Medulla oblongata (tissue), 1 donor: ENCODE measurements around the gene EEF2KMT.
"Not testable (repeated sequence)": the region's sequence is repeated elsewhere in the genome, so short reads cannot be mapped to it uniquely, and the experiment has no call there.

Source experiments
- DNase-seq: peaks from one replicate; pipeline ENCODE4 v3.0.0-alpha.2; 2015; ENCODE audit errors: extremely low spot score

Gene EEF2KMT

GRCh38 chr16:5070431-5071186, 27.0 kb downstream of the EEF2KMT start:
- DNase-seq = no peak

GRCh38 chr16:5069854-5070253, 27.7 kb downstream of the EEF2KMT start:
- no peak for DNase-seq

- DNase-seq = no peak
Measured at GRCh38 chr16:5069048-5069447, 28.5 kb downstream of the EEF2KMT start.

- no peak for DNase-seq
Measured at GRCh38 chr16:5066511-5066910, 31.1 kb downstream of the EEF2KMT start.

- DNase-seq = peak; percentile 82
Measured at GRCh38 chr16:5065813-5066212, 31.8 kb downstream of the EEF2KMT start, which contains the start of gene C16orf89. C16orf89 (minus strand) TSS chr16:5065956; CDS start chr16:5065908, 48 bp downstream.

GRCh38 chr16:5065326-5065725, 32.3 kb downstream of the EEF2KMT start:
- no peak for DNase-seq

- DNase-seq = no peak
Measured at GRCh38 chr16:5064915-5065314, 32.7 kb downstream of the EEF2KMT start.

GRCh38 chr16:5062790-5063765, 34.5 kb downstream of the EEF2KMT start:
- DNase-seq = no peak

- no peak for DNase-seq
Measured at GRCh38 chr16:5062051-5062450, 35.5 kb downstream of the EEF2KMT start.

GRCh38 chr16:5060073-5060641, 37.4 kb downstream of the EEF2KMT start:
- no peak for DNase-seq

GRCh38 chr16:5059386-5060072, 38.1 kb downstream of the EEF2KMT start:
- no peak for DNase-seq

GRCh38 chr16:5058476-5058875, 39.1 kb downstream of the EEF2KMT start:
- DNase-seq = peak; percentile 22

GRCh38 chr16:5056352-5056751, 41.2 kb downstream of the EEF2KMT start:
- DNase-seq = no peak

GRCh38 chr16:5054876-5055865, 42.4 kb downstream of the EEF2KMT start:
- no peak for DNase-seq

- DNase-seq = no peak
Measured at GRCh38 chr16:5046914-5047313, 50.7 kb downstream of the EEF2KMT start.

- no peak for DNase-seq
Measured at GRCh38 chr16:5045499-5046115, 52.0 kb downstream of the EEF2KMT start.

- not testable (repeated sequence) for DNase-seq
Measured at GRCh38 chr16:5044581-5044980, 53.0 kb downstream of the EEF2KMT start.

- no peak for DNase-seq
Measured at GRCh38 chr16:5044011-5044540, 53.5 kb downstream of the EEF2KMT start.

- no peak for DNase-seq
Measured at GRCh38 chr16:5042574-5043171, 54.9 kb downstream of the EEF2KMT start.
